SK-N-MC (cell line): Measurements from ENCODE around the gene ZSWIM4.

ENCODE experiments used
- EZH2 ChIP-seq: fragments of 200-600 bp; sonication (generic); IDR thresholded peaks from one replicate; pipeline ENCODE4 v1.6.1; 2017; ENCODE audit warnings: antibody characterized with exemption
- FOXP2 ChIP-seq: optimal IDR thresholded peaks from 2 replicates; pipeline ENCODE3; 2011; ENCODE audit warnings: mild to moderate bottlenecking, moderate library complexity; ENCODE audit not compliant: insufficient read depth; ENCODE audit errors: extremely low read length, control extremely low read depth
- POLR2AphosphoS5 ChIP-seq: IDR thresholded peaks from 2 replicates; pipeline ENCODE4 v1.6.1; 2012; ENCODE audit warnings: mild to moderate bottlenecking, low read depth, low read length, borderline replicate concordance

DNA sequence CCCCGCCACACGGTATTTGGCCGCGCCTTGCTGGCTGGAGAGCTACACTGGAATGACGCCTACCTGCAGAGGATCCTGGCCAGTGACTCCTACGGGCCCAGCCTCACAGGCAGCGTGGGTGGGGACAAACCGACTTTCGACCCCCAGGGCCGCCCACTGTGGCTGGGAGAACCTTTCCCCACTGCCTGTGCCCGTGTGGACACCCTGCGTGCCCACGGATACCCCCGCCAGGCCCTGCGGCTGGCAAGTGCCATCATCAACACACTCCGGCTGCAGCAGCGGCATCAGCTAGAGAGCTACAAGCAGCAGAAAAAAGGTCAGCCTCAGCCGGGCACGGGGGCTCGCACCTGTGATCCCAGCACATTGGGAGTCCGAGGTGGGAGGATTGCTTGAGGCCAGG is 19.3 kb downstream of the ZSWIM4 start:
- TF ChIP-seq POLR2AphosphoS5 (no peak), EZH2 (no peak), FOXP2 (no peak)
